A549 (cell line): ENCODE results near the gene DCPS.

ENCODE experiments used
- EP300 ChIP-seq, 2 experiments: fragments of >200 bp; sonication (Bioruptor Twin); formaldehyde crosslinking; IDR thresholded peaks; 2 replicates in 1 of 2; 3 replicates in 1 of 2; pipeline ENCODE4 v1.6.1; 2016 to 2017
- HDAC2 ChIP-seq: fragments of 200-600 bp; sonication (generic); IDR thresholded peaks from 2 replicates; pipeline ENCODE4 v1.6.1; 2016
- HOXA7 ChIP-seq: fragments of 250-450 bp; sonication (Bioruptor Pico); IDR thresholded peaks from 2 replicates; pipeline ENCODE4 v1.5.0; 2020; ENCODE audit warnings: mild to moderate bottlenecking, moderate library complexity
- JUN ChIP-seq, 2 experiments: fragments of >200 bp; sonication (Bioruptor Twin); formaldehyde crosslinking; IDR thresholded peaks; 2 replicates in 1 of 2; 3 replicates in 1 of 2; pipeline ENCODE4 v1.6.1; 2016 to 2017
- JUNB ChIP-seq: fragments of >200 bp; sonication (Bioruptor Twin); formaldehyde crosslinking; IDR thresholded peaks from 2 replicates; pipeline ENCODE4 v1.6.1; 2016
- POLR2A ChIP-seq: IDR thresholded peaks from 2 replicates; pipeline ENCODE4 v1.6.1; 2012; ENCODE audit warnings: mild to moderate bottlenecking, low read length
- RFX5 ChIP-seq: fragments of 450-650 bp; IDR thresholded peaks from 2 replicates; pipeline ENCODE4 v1.7.1; 2014; ENCODE audit warnings: antibody characterized with exemption, mild to moderate bottlenecking, moderate library complexity
- RNF2 ChIP-seq: fragments of 200-600 bp; sonication (generic); IDR thresholded peaks from 2 replicates; pipeline ENCODE4 v1.6.1; 2016; ENCODE audit warnings: low read depth, mild to moderate bottlenecking, antibody characterized with exemption, moderate library complexity, borderline replicate concordance
- TP53 ChIP-seq: fragments of 250-450 bp; sonication (Bioruptor Pico); IDR thresholded peaks from 2 replicates; pipeline ENCODE4 v1.5.0; 2021; ENCODE audit warnings: mild to moderate bottlenecking, moderate library complexity
- USF2 ChIP-seq: fragments of 450-650 bp; IDR thresholded peaks from 2 replicates; pipeline ENCODE4 v1.6.1; 2014; ENCODE audit warnings: antibody characterized with exemption
- TF ChIP-seq, protein P1 (sequence below): fragments of >200 bp; sonication (Bioruptor Twin); formaldehyde crosslinking; IDR thresholded peaks from 3 replicates; pipeline ENCODE4 v1.5.1; 2016
- TF ChIP-seq, protein P2 (sequence below): fragments of 150-350 bp; IDR thresholded peaks from 2 replicates; pipeline ENCODE4 v1.6.1; 2014; ENCODE audit warnings: low read depth, mild to moderate bottlenecking, low read length
- TF ChIP-seq, protein P3 (sequence below): fragments of 200-600 bp; sonication (generic); IDR thresholded peaks from 2 replicates; pipeline ENCODE4 v1.6.1; 2016; ENCODE audit warnings: antibody characterized with exemption, mild to moderate bottlenecking, moderate library complexity

DNA sequence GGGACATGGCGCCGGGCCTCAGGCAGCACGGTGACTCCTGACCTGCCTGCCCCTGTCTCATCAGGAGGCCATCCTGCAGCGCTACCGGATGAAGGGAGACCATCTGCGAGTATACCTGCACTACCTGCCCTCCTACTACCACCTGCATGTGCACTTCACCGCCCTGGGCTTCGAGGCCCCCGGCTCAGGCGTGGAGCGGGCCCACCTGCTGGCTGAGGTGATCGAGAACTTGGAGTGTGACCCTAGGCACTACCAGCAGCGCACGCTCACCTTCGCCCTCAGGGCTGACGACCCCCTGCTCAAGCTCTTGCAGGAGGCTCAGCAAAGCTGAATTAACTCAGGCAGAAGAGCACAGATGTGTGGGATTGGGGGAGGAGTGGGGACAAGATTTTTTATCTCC is 41.4 kb downstream of the DCPS start:
- TF ChIP-seq, protein P1, sequence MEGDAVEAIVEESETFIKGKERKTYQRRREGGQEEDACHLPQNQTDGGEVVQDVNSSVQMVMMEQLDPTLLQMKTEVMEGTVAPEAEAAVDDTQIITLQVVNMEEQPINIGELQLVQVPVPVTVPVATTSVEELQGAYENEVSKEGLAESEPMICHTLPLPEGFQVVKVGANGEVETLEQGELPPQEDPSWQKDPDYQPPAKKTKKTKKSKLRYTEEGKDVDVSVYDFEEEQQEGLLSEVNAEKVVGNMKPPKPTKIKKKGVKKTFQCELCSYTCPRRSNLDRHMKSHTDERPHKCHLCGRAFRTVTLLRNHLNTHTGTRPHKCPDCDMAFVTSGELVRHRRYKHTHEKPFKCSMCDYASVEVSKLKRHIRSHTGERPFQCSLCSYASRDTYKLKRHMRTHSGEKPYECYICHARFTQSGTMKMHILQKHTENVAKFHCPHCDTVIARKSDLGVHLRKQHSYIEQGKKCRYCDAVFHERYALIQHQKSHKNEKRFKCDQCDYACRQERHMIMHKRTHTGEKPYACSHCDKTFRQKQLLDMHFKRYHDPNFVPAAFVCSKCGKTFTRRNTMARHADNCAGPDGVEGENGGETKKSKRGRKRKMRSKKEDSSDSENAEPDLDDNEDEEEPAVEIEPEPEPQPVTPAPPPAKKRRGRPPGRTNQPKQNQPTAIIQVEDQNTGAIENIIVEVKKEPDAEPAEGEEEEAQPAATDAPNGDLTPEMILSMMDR, result no peak
- TF ChIP-seq, protein P2, sequence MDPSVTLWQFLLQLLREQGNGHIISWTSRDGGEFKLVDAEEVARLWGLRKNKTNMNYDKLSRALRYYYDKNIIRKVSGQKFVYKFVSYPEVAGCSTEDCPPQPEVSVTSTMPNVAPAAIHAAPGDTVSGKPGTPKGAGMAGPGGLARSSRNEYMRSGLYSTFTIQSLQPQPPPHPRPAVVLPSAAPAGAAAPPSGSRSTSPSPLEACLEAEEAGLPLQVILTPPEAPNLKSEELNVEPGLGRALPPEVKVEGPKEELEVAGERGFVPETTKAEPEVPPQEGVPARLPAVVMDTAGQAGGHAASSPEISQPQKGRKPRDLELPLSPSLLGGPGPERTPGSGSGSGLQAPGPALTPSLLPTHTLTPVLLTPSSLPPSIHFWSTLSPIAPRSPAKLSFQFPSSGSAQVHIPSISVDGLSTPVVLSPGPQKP, result no peak
- TF ChIP-seq RFX5 (no peak), TP53 (CRISPR knock-in tag) (no peak), JUN (IDR thresholded peaks at IDR 0.05) (no peak), POLR2A (no peak), HOXA7 (CRISPR knock-in tag) (no peak), JUNB (no peak), EP300 (IDR thresholded peaks at IDR 0.05) (no peak), RNF2 (no peak), USF2 (no peak), HDAC2 (no peak)
- TF ChIP-seq, protein P3, sequence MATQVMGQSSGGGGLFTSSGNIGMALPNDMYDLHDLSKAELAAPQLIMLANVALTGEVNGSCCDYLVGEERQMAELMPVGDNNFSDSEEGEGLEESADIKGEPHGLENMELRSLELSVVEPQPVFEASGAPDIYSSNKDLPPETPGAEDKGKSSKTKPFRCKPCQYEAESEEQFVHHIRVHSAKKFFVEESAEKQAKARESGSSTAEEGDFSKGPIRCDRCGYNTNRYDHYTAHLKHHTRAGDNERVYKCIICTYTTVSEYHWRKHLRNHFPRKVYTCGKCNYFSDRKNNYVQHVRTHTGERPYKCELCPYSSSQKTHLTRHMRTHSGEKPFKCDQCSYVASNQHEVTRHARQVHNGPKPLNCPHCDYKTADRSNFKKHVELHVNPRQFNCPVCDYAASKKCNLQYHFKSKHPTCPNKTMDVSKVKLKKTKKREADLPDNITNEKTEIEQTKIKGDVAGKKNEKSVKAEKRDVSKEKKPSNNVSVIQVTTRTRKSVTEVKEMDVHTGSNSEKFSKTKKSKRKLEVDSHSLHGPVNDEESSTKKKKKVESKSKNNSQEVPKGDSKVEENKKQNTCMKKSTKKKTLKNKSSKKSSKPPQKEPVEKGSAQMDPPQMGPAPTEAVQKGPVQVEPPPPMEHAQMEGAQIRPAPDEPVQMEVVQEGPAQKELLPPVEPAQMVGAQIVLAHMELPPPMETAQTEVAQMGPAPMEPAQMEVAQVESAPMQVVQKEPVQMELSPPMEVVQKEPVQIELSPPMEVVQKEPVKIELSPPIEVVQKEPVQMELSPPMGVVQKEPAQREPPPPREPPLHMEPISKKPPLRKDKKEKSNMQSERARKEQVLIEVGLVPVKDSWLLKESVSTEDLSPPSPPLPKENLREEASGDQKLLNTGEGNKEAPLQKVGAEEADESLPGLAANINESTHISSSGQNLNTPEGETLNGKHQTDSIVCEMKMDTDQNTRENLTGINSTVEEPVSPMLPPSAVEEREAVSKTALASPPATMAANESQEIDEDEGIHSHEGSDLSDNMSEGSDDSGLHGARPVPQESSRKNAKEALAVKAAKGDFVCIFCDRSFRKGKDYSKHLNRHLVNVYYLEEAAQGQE, result no peak
